Measurements from ENCODE around the gene EVL.

The EVL gene

DNA sequence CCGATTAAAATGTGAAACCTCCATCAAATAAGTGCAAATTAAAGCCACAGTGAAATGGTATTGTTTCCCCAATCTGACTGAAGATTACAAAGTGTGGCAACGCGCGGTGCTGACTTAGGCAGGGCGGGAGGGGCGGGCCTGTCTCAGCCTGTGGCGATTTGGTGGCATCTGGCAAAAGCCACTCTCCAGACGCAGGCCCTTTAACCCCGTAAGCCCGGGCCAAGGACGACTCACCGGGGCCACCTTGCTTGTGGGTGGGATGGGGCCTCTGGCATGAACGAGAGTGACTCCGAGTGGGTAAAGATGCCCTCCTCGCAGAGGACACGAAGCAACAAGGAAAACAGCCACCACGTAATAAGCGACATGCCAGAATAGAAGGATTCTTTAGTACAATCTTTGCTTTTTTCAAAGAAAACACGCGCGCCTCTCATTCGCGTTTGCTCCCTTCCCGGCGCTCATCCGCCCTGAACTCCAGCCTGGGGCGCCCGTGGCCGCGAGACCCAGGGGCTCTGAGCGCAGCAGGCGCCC, 93.4 kb downstream of the EVL start:
- TF ChIP-seq ZFX (IDR thresholded peaks at IDR 0.05): no peak
- TF ChIP-seq, protein P1, sequence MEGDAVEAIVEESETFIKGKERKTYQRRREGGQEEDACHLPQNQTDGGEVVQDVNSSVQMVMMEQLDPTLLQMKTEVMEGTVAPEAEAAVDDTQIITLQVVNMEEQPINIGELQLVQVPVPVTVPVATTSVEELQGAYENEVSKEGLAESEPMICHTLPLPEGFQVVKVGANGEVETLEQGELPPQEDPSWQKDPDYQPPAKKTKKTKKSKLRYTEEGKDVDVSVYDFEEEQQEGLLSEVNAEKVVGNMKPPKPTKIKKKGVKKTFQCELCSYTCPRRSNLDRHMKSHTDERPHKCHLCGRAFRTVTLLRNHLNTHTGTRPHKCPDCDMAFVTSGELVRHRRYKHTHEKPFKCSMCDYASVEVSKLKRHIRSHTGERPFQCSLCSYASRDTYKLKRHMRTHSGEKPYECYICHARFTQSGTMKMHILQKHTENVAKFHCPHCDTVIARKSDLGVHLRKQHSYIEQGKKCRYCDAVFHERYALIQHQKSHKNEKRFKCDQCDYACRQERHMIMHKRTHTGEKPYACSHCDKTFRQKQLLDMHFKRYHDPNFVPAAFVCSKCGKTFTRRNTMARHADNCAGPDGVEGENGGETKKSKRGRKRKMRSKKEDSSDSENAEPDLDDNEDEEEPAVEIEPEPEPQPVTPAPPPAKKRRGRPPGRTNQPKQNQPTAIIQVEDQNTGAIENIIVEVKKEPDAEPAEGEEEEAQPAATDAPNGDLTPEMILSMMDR (conservative IDR thresholded peaks at IDR 0.05): no peak
- H3K27ac ChIP-seq: no peak overlapping the region

DNA sequence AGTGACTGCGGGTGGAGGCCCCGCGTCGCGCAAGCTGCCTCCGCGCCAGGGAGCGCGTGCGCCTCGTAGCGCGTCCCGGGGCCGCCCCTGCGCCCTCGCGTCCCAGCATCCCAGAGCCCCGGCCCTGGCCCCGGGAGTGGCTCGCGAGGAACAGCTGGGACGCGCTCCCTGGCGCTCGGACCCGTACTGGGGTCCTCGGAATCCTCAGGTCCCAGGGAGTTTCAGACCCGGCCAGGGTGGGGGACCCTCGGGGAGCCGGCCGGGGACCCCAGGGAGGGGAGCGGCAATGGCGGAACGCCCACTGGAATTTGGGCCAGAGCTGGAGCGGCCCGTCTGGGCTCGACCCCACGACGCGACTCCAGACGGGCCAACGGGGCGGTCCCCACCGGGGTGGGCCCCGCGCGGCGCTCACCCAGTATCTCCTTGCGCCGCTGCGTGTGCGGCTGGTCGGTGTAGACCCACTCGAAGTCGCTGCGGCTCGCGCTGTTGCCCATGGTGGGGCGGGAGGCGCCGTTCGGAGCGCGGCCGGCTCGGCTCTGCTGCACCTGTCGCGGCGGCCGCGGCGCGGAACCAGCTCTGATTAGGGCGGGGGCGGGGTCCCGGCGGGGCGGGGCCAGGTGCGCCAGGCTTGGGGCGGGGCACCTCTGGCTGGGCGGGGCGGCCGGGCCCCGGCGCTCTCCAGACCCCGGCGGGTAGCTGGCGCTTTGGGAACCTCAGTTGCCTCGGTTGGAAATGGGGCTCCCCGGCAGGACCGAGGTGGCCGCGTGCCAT, 94.1 kb downstream of the EVL start, which contains the start of gene DEGS2:
DEGS2 (minus strand) TSS at position 552 of the 771 bp plus-strand sequence; CDS start at position 494, 58 bp downstream.
- TF ChIP-seq ZFX (IDR thresholded peaks at IDR 0.05): no peak
- TF ChIP-seq, protein P1 (conservative IDR thresholded peaks at IDR 0.05): no peak
- H3K27ac ChIP-seq: no peak within 1 kb of the TSS

DNA sequence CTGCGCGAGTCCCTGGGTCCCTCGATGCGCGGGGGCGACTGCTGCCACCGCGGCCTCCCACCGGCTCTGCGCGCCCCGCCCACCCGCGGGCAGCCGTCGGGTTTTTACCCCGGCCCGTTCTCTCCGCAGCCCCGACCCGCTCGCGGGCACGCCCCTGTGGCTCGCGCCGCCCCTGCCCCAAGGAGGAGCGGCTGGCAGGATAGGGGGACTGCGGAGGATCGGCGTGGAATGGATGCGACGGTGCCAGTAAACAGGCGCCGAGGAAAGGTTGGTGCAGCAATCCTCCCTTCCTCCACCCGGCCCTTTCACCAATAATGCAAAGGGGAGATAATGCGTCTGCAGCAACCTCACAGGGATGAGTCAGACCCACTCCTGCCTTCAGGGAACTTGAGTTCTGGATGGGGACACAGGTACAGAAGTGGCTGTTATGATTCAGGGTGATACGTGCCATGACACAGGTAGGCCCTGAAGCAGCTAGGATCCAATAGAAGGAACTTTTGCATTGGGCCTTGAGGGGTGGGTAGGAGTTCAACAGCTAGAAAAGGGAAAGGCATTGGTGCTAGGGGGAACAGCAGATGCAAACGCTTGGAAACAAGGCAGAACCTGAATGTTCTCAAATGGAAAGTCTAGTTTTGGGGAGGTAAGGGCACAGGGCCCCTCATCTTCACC, 94.8 kb downstream of the EVL start:
- TF ChIP-seq, protein P1 (conservative IDR thresholded peaks at IDR 0.05): no peak
- no peak for TF ChIP-seq ZFX (IDR thresholded peaks at IDR 0.05)
- H3K27ac ChIP-seq: no peak overlapping the region

DNA sequence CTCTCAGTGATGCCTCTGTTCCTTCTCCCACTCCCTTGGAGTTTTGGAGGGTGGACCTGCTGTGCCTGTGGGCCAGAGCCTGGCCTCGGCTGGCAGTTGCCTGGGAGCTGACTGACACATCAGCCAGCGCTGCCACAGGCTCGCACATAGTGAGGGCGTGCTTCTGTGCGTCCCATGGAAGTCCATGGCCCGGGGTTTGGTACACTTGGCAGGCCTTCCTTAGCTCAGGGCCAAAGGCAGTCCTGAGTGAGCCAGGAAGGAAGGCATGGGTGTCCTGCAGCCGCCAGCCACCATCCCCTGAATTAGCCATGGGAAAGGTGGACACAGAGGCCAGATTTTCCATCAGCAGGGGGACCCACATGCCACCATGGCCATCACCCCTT, 95.3 kb downstream of the EVL start:
- TF ChIP-seq, protein P1 (conservative IDR thresholded peaks at IDR 0.05): no peak
- no peak for TF ChIP-seq ZFX (IDR thresholded peaks at IDR 0.05)

DNA sequence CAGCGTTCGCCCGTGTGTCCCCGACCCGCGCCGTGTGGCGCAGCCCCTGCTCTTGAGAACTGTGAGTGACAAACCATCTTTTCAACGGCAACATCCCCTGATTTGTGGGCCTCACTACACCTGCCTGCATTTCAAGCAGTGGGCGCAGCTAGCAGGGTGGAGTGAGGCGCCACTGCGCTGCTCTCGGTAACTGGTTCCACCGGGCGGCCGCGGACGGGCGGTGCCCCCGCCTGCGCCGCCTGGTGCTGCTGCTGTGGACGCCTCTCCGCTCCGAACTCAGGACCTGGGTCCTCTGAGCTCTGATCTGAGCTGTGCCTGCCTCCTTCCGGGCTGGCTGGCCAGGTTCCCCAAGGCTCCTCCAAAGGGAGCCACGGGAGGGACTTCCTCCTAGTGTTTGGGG, 100.2 kb downstream of the EVL start:
- TF ChIP-seq ZFX (IDR thresholded peaks at IDR 0.05): no peak
- TF ChIP-seq, protein P1 (conservative IDR thresholded peaks at IDR 0.05): no peak
- no peak overlapping the region for H3K27ac ChIP-seq

More for the DNA sequence above, 95.3 kb downstream of the EVL start:
- H3K27ac ChIP-seq: no peak overlapping the region

DNA sequence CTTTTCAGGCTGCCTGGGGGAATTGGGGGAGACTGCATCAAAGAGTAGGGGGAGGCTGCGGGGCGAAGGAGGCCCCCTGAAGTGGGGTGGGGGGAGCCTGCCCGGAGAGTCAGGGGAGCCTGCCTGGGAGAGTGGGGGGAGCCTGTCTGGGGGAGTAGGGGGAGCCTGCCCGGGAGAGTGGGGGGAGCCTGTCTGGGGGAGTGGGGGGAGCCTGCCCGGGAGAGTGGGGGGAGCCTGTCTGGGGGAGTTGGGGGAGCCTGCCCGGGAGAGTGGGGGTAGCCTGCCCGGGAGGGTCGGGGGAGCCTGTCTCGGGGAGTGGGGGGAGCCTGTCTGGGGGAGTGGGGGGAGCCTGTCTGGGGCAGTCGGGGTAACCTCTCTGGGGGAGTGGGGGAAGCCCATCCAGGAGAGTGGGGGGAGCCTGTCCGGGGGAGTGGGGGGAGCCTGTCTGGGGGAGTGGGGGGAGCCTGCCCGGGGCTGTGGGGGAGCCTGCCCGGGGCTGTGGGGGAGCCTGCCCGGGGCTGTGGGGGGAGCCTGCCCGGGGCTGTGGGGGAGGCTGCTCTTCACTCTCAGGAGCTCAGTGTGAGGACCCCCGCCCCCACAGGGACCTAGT, 100.7 kb downstream of the EVL start:
- no peak for TF ChIP-seq ZFX (IDR thresholded peaks at IDR 0.05)
- TF ChIP-seq, protein P1 (conservative IDR thresholded peaks at IDR 0.05): no peak
- no peak overlapping the region for H3K27ac ChIP-seq

DNA sequence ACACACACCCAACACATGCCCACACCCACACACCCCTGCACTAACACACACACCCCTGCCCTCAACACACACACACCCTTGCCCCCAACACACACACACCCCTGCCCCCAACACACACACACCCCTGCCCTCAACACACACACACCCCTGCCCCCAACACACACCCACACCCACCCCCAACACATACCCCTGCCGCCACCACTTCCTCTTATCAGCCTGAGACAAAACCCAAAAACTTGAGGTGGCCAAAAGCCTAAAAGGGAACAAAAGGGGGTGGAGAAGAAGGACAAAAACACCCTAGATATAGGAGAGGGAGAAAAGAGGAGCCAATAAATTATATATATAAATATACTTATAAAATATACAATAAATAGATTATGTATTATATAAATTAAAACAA, 103.3 kb downstream of the EVL start:
- H3K27ac ChIP-seq: no peak overlapping the region
- TF ChIP-seq, protein P1 (conservative IDR thresholded peaks at IDR 0.05): no peak

All from C4-2B (cell line).